HG03064 (cell line): ENCODE results near the gene GAK.
"Not testable (repeated sequence)": the region's sequence is repeated elsewhere in the genome, so short reads cannot be mapped to it uniquely, and the experiment has no call there.

Experiments used
- ATAC-seq: cut with Tn5 transposase; IDR thresholded peaks from one replicate; pipeline ENCODE4 v1.9.1; 2021; ENCODE audit warnings: low read depth; ENCODE audit not compliant: unreplicated experiment

Gene GAK

GRCh38 chr4:954211-955020 is 22.3 kb upstream of the GAK start:
- ATAC-seq = no peak

DNA sequence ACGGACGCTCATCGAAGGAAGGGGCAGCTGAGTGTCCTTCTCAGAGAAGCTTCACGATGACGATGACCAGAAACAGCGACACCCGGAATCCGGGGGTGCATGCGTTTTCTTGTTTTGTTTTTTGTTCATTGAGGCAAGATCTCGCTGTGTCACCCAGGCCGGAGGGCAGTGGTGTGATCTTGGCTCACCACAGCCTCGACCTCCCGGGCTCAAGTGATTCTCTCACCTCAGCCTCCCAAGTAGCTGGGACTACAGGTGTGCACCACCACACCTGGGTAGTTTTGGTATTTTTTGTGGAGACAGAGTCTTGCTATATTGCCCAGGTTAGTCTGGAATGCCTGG is 21.4 kb upstream of the GAK start:
- no peak for ATAC-seq

DNA sequence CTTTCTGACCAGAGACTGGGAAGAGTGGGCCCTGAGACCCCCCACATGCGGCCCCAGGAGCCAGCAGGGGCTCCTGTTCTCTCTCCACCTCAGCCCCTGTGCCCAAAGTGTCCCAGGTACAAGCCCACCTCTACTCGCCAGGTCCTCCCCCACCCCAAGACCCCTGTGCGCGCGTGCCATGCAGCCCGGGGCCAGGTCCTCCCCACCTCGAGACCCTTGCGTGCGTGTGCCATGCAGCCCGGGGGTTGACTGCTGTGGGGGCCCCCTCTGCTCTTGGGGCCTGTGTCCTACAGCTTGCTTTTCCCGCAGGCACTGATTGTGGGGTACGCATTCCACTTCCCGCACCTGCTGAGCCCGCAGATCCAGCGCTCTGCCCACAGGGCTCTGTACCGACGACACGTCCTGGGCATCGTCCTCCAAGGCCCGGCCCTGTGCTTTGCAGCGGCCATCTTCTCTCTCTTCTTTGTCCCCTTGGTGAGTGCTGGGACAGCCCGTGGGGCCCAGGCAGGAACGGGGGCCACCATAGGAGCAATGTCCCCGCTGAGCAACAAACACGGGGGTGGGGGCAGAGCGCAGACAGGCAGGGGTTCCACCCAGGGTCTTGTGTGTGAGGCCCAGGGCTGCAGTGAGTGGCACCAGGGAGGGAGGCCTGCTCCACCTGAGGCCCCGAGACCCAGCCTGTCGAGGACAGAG is 20.9 kb upstream of the GAK start:
- ATAC-seq = no peak

GRCh38 chr4:951594-952468 is 19.7 kb upstream of the GAK start:
- ATAC-seq = no peak

- ATAC-seq = no peak
Measured at GRCh38 chr4:951186-951585, 19.1 kb upstream of the GAK start.

DNA sequence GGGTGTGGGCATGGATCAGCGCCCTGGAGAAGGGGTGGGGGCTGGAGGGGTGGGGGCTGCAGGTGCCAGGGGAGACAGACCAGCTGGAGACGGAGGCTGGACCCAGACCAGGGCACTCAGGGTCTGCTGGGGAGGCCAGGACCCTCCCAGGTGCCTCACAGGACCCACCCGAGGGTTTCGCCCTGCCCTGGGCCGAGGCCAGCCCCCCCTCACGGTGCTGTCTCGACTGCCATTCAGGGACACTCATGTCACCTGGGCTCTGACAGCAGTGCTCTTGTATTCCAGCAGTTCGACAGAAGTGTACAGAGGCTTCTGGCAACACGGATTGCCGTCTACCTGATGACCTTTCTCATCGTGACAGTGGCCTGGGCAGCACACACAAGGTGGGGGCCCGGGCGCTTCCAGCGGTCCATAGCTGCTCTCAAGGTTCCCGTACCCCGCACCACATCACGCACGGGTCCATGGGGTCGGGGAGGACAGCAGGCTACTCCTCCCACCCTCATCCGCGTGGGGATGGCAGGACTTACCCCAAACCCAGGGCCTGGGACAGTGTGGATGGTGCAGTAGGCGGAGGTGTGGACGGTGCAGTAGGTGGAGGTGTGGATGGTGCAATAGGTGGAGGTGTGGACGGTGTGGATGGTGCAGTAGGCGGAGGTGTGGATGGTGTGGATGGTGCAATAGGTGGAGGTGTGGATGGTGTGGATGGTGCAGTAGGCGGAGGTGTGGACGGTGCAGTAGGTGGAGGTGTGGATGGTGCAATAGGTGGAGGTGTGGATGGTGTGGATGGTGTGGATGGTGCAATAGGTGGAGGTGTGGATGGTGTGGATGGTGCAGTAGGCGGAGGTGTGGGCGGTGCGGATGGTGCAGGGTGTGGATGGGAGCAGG is 18.3 kb upstream of the GAK start:
- ATAC-seq = no peak

DNA sequence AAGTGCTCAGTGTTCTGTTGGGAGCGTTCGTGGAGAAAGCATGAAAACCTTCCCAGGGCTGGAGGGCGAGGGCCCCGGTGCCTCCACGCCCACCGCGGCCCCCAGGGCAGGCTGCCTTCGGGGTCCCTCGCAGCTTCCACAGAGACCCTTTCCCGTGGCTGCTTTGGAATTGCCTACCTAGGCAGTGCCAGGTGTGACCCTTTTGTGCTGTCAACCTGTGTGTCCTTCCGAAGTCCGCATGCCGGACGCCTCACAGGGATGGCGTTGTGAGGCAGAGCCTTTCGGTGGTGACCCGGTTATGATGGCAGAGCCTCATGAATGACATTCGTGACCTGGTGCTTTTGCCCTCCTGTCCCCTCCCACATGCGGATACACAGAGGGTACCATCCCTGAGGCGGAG is 17.5 kb upstream of the GAK start:
- ATAC-seq = no peak

DNA sequence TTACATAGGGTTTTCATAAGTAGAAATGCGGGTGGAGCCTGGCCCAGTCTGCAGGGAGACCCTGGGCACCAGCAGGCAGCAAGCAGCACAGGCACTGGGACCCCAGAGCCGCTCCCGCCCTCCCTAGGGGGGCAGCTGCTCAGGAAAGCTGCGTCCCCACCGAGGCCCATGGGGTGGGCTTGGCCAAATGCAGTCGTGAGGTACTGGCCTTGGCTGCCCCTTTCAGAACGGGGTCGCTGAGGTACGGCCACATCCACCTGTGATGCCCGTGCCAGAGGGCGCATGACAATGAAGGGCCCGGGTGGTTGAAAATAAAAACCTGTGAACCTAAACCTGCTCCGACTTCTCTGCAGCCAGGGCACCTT is 16.8 kb upstream of the GAK start:
- ATAC-seq = no peak

- no peak for ATAC-seq
Measured at GRCh38 chr4:948101-948935, 16.2 kb upstream of the GAK start.

DNA sequence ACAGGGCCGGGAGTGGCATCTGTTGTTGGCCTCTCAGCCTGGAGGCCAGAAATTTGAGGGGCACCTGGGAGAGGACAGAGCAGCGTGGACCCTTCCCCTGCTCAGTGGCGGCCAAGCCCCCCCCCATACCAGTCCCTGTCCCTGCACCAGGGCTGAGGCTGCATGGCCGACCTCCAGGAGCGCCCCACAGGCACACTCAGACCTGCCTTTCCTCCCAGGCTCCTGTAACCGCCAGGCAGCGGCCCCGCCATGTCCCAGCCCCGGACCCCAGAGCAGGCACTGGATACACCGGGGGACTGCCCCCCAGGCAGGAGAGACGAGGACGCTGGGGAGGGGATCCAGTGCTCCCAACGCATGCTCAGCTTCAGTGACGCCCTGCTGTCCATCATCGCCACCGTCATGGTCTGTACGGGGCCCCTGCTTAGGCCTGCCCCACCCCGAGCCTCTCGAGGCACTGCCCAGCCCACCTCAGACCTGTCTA is 15.4 kb upstream of the GAK start:
- ATAC-seq = no peak

DNA sequence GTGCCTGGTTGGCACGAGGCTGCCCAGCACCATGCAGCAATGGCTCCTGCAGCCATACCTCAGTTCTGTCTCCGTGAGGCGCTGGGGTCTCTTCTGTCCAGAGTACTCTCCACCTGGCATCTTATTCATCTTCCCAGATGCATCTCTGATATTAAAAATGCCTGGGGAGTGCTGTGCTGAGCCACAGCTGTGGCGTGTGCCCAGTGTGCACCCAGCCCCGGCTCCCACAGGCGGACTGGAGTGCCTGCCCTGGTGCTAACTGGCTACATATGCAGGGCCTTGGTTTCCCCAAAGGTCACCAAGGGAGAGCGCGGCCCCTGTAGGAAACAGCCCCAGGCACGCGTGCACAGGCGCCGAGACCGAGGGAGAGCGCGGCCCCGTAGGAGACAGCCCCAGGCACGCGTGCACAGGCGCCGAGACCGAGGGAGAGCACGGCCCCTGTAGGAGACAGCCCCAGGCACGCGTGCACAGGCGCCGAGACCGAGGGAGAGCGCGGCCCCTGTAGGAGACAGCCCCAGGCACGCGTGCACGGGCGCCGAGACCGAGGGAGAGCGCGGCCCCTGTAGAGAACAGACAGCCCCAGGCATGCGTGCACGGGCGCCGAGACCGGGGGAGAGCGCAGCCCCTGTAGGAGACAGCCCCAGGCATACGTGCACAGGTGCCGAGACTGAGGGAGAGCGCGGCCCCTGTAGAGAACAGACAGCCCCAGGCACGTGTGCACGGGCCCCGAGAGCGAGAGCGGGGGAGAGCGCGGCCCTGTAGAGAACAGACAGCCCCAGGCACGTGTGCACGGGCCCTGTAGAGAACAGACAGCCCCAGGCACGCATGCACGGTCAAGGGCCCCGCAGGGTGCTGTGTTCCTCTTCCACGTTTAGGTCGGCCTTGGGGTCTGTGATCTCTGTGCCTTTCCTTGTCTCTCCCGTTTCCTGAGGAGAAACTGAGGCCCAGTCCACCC is 14.7 kb upstream of the GAK start:
- no peak for ATAC-seq

- ATAC-seq = no peak
Measured at GRCh38 chr4:946103-946450, 14.0 kb upstream of the GAK start.

- ATAC-seq = no peak
Measured at GRCh38 chr4:945274-946102, 13.4 kb upstream of the GAK start.

- not testable (repeated sequence) for ATAC-seq
Measured at GRCh38 chr4:939508-939907, 7.4 kb upstream of the GAK start.

GRCh38 chr4:932713-933070 is 576 bp upstream of the GAK start:
- no peak for ATAC-seq

DNA sequence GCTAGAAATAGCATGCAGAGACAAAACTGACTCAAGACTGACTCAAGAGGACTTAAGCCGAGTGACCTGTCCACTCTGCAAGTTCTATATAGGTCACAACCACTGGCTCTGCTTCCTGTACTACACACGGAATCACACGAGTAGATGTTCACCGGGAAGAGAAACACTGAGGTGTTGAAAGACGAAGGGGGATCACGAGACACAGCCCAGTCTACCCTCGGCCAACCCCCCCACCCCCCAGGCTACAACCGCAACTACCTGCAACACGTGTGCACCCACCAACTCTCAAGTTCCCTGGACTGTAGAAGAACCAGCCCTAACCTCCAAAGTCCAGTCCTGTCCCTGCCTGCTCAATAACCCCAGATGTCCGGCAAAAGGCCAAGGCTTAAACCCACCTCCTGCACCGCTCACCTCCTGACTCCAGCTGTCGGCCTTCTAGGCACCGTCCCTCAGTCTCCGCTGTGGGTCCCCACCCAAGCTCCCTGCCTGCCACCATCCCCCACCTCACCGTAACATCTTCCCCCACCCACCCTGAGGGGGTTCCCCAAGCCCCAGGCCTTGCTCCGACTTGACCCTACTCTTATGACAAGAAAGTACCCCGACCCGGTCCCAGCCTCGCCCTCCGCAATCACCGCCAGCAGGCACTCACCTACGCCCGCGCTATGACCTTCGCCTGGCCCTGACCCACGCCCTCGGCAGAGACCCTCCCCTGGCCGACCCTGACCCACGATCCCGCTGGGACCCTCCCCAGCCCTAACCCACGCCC is 739 bp downstream of the GAK start:
- peak; percentile 5 for ATAC-seq

DNA sequence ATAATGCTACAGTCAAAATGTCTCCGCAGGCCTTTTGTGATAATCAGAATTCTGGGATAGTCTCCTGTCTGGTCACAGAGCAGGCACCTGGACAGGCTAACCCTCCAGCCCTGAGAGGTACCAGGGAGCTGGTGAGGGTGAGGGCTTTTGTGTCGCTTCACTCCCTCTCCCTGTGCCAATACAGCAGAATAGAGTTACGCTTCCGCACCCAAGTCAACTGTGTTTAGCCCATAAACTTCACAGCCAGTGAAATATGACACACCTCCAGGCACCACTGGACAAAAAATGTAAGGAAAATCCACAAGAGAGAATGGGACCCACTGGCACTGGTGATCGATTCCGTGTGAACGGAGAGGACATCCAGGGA is 1.3 kb downstream of the GAK start:
- ATAC-seq = no peak
